Measurements from ENCODE around the gene ACOX2.
"Not testable (repeated sequence)": the region's sequence is repeated elsewhere in the genome, so short reads cannot be mapped to it uniquely, and the experiment has no call there.

ACOX2 gene

GRCh38 chr3:58535531-58536500 lies 1.2 kb downstream of the ACOX2 start:
- DNase-seq (ENCODE audit: low read depth in 2 of 2, low spot score in 1 of 2) = no peak

GRCh38 chr3:58534592-58535494 lies 2.1 kb downstream of the ACOX2 start:
- DNase-seq (ENCODE audit: low read depth in 2 of 2, low spot score in 1 of 2) = no peak

- DNase-seq (ENCODE audit: low read depth in 2 of 2, low spot score in 1 of 2) = peak; percentile 62 to 68
These were observed 4.2 kb downstream of the ACOX2 start for GRCh38 chr3:58532794-58533220.

GRCh38 chr3:58531956-58532355 lies 5.0 kb downstream of the ACOX2 start:
- no peak for DNase-seq (ENCODE audit: low read depth in 2 of 2, low spot score in 1 of 2)

GRCh38 chr3:58531555-58531954 lies 5.4 kb downstream of the ACOX2 start:
- no peak for DNase-seq (ENCODE audit: low read depth in 2 of 2, low spot score in 1 of 2)

- no peak for DNase-seq (ENCODE audit: low read depth in 2 of 2, low spot score in 1 of 2)
These were observed 6.6 kb downstream of the ACOX2 start for GRCh38 chr3:58530354-58530865.

- DNase-seq (ENCODE audit: low read depth in 2 of 2, low spot score in 1 of 2) = no peak
These were observed 7.3 kb downstream of the ACOX2 start for GRCh38 chr3:58529516-58530353.

GRCh38 chr3:58528629-58529028 lies 8.4 kb downstream of the ACOX2 start:
- DNase-seq (ENCODE audit: low read depth in 2 of 2, low spot score in 1 of 2) = no peak

- not testable (repeated sequence) for DNase-seq (ENCODE audit: low read depth in 2 of 2, low spot score in 1 of 2)
These were observed 9.6 kb downstream of the ACOX2 start for GRCh38 chr3:58527440-58527839.

GRCh38 chr3:58526515-58526957 lies 10.5 kb downstream of the ACOX2 start:
- no peak for DNase-seq (ENCODE audit: low read depth in 2 of 2, low spot score in 1 of 2)

- no peak for DNase-seq (ENCODE audit: low read depth in 2 of 2, low spot score in 1 of 2)
These were observed 12.6 kb downstream of the ACOX2 start for GRCh38 chr3:58524326-58524888.

GRCh38 chr3:58522759-58523425 lies 14.1 kb downstream of the ACOX2 start:
- no peak for DNase-seq (ENCODE audit: low read depth in 2 of 2, low spot score in 1 of 2)

- no peak for DNase-seq (ENCODE audit: low read depth in 2 of 2, low spot score in 1 of 2)
These were observed 14.9 kb downstream of the ACOX2 start for GRCh38 chr3:58521917-58522631.

- no peak for DNase-seq (ENCODE audit: low read depth in 2 of 2, low spot score in 1 of 2)
These were observed 15.7 kb downstream of the ACOX2 start for GRCh38 chr3:58521336-58521670.

GRCh38 chr3:58520403-58521335 lies 16.3 kb downstream of the ACOX2 start:
- DNase-seq (ENCODE audit: low read depth in 2 of 2, low spot score in 1 of 2) = no peak

GRCh38 chr3:58519668-58520402 lies 17.2 kb downstream of the ACOX2 start:
- no peak for DNase-seq (ENCODE audit: low read depth in 2 of 2, low spot score in 1 of 2)

- DNase-seq (ENCODE audit: low read depth in 2 of 2, low spot score in 1 of 2) = no peak
These were observed 18.6 kb downstream of the ACOX2 start for GRCh38 chr3:58518291-58518789.
